Erythroblast (primary cell): ENCODE results near the gene CYB561D1.

Experiments
- GATA1 ChIP-seq: IDR thresholded peaks from 2 replicates; pipeline ENCODE4 v1.6.1; 2011; ENCODE audit warnings: low read depth, mild to moderate bottlenecking, control low read depth, low read length, moderate library complexity
- POLR2A ChIP-seq: IDR thresholded peaks from 2 replicates; pipeline ENCODE4 v1.6.1; 2011; ENCODE audit warnings: mild to moderate bottlenecking, low read length

GRCh38 chr1:109490934-109491302 lies 3.0 kb upstream of the CYB561D1 start:
- no peak for TF ChIP-seq POLR2A
- TF ChIP-seq GATA1 = no peak
